ENCODE results near the gene CHRNA7. TPM values are rescaled to one million over a fixed set of nuclear protein-coding genes. Genes with fewer than 3 reads are reported as not detected.

The CHRNA7 gene
- total and polyA plus RNA-seq, 2 of the 8 experiments (the other 6 are each of a cell fraction or from before 2014, with no cell fraction given), result 7.5 to 11.0 TPM

DNA sequence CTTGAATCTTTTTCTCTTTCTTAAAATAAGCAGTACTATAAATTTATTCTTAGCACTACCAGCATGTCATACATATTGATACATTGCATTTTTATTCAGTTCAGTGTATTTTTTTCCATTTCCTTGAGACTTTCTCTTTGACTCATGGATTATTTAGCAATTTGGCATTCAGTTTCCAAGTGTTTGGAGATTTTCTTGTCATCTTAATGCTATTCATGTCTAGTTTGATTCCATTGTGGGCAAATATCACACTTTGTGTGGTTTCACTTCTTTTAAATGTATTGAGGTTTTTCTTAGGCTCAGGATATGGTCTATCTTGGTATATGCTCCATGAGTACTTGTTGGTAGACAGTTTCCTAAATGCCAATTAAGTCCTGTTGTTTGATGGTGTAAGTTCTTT lies 99.5 kb downstream of the CHRNA7 start (continued):
- no peak for TF ChIP-seq CHD2 (IDR thresholded peaks at IDR 0.05; ENCODE audit: low read length)

Data from H1 (cell line).